Fibroblast of villous mesenchyme (primary cell): ENCODE measurements around the gene DLGAP1. TPM values are rescaled to one million over a fixed set of nuclear protein-coding genes. Genes with fewer than 3 reads are reported as not detected.
"Not testable (repeated sequence)": the region's sequence is repeated elsewhere in the genome, so short reads cannot be mapped to it uniquely, and the experiment has no call there.

Experiments used
- DNase-seq: peaks from one replicate; pipeline ENCODE4 v3.0.0-alpha.2; 2010; ENCODE audit warnings: low read depth
- H3K4me3 ChIP-seq: 2 replicates; pipeline ENCODE4 v1.5.1; 2011; ENCODE audit warnings: low read depth, mild to moderate bottlenecking, low read length
- total RNA-seq: library from RNA; depleted of rRNA; stranded (reverse); fragments of >200 nt; gene quantifications from 2 replicates; pipeline ENCODE4 v1.2.3, GENCODE V29; 2012
- TF ChIP-seq, protein P1 (sequence below): IDR thresholded peaks from 2 replicates; pipeline ENCODE4 v1.5.1; 2012; ENCODE audit warnings: low read depth, mild to moderate bottlenecking, low read length; ENCODE audit not compliant: insufficient read depth

DLGAP1 gene
- total RNA-seq, 1 donor, result 0.86 TPM

- TF ChIP-seq, protein P1, sequence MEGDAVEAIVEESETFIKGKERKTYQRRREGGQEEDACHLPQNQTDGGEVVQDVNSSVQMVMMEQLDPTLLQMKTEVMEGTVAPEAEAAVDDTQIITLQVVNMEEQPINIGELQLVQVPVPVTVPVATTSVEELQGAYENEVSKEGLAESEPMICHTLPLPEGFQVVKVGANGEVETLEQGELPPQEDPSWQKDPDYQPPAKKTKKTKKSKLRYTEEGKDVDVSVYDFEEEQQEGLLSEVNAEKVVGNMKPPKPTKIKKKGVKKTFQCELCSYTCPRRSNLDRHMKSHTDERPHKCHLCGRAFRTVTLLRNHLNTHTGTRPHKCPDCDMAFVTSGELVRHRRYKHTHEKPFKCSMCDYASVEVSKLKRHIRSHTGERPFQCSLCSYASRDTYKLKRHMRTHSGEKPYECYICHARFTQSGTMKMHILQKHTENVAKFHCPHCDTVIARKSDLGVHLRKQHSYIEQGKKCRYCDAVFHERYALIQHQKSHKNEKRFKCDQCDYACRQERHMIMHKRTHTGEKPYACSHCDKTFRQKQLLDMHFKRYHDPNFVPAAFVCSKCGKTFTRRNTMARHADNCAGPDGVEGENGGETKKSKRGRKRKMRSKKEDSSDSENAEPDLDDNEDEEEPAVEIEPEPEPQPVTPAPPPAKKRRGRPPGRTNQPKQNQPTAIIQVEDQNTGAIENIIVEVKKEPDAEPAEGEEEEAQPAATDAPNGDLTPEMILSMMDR, result no peak
- DNase-seq, result no peak
- no peak overlapping the region for H3K4me3 ChIP-seq
These were observed 155.7 kb downstream of the DLGAP1 start for GRCh38 chr18:4299395-4299794.

- TF ChIP-seq, protein P1, result no peak
- no peak for DNase-seq
- no peak overlapping the region for H3K4me3 ChIP-seq
These were observed 161.8 kb downstream of the DLGAP1 start for GRCh38 chr18:4293337-4293736.

GRCh38 chr18:4292696-4293095 lies 162.4 kb downstream of the DLGAP1 start:
- TF ChIP-seq, protein P1, result no peak
- no peak overlapping the region for H3K4me3 ChIP-seq
- no peak for DNase-seq

- not testable (repeated sequence) for DNase-seq, H3K4me3 ChIP-seq
These were observed 167.8 kb downstream of the DLGAP1 start for GRCh38 chr18:4287340-4287739.

DNA sequence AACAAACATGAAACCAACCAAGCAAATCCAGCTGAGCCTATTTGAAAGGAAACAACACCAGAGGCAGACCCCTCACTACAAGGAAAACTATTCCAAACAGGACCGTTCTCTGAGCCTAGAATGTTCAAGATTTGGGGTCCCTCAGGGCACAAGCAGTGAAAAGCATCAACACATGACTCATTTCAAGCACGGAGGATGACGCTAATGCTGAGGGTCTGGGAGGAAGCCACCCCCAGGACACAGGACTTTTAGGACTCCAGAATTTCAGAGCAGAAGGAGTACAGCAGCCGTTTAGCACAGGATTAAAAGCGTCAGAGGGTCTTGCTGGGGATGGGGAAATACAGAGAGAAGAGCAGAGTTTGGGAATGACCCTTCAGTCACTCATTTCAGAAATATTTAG lies 168.9 kb downstream of the DLGAP1 start:
- TF ChIP-seq, protein P1, result no peak

GRCh38 chr18:4285525-4285924 lies 169.6 kb downstream of the DLGAP1 start:
- no peak overlapping the region for H3K4me3 ChIP-seq
- no peak for DNase-seq
- TF ChIP-seq, protein P1, result no peak

More for the DNA sequence above, 168.9 kb downstream of the DLGAP1 start:
- H3K4me3 ChIP-seq, result no peak overlapping the region
- DNase-seq, result no peak

- TF ChIP-seq, protein P1, result no peak
- no peak overlapping the region for H3K4me3 ChIP-seq
- DNase-seq, result no peak
These were observed 170.6 kb downstream of the DLGAP1 start for GRCh38 chr18:4284528-4284927.

GRCh38 chr18:4283746-4284291 lies 171.3 kb downstream of the DLGAP1 start:
- DNase-seq, result no peak

More at GRCh38 chr18:4283746-4284291, 171.3 kb downstream of the DLGAP1 start:
- TF ChIP-seq, protein P1, result no peak
- H3K4me3 ChIP-seq, result no peak overlapping the region
